Kidney glomerular epithelial cell (primary cell): ENCODE measurements around the gene AGTR1.

Experiments
- DNase-seq: peaks from one replicate; lab custom pipeline; 2025; lab: John Stamatoyannopoulos, UW

Gene AGTR1

DNA sequence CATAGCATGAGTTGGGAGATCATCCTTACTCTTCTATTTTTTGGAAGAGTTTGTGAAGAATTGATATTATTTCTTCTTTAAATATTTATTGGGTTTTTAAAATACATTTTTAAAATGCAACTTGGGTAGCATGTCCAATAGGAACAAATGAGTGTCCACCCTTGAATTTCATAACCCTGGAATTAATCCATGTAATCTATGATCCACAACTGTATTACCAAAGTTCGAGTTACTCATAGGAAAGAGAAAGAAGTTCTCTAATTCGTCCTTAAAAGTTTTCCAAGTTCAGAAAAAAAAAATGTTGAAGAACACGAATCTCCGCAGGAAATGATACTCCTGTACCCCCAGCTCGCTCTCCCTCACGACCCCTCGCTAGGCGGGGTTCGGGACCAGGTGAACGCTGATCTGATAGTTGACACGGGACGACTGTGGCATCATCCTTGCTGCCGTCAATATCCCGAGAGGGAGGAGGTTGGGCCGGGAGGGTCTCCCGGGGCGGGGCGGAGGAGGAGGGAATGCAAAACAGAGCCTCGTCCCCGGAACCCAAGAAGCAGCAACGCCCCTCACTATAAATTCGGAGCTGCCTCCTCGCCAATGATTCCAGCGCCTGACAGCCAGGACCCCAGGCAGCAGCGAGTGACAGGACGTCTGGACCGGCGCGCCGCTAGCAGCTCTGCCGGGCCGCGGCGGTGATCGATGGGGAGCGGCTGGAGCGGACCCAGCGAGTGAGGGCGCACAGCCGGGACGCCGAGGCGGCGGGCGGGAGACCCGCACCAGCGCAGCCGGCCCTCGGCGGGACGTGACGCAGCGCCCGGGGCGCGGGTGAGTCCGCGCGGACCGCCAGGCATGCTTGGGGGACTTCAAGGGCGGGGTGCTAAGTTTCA, at the start of gene AGTR1:
AGTR1 (plus strand) TSS at position 598 of the 884 bp plus-strand sequence. CDS start 43,133 bp downstream, outside the sequence.
- no peak for DNase-seq

DNA sequence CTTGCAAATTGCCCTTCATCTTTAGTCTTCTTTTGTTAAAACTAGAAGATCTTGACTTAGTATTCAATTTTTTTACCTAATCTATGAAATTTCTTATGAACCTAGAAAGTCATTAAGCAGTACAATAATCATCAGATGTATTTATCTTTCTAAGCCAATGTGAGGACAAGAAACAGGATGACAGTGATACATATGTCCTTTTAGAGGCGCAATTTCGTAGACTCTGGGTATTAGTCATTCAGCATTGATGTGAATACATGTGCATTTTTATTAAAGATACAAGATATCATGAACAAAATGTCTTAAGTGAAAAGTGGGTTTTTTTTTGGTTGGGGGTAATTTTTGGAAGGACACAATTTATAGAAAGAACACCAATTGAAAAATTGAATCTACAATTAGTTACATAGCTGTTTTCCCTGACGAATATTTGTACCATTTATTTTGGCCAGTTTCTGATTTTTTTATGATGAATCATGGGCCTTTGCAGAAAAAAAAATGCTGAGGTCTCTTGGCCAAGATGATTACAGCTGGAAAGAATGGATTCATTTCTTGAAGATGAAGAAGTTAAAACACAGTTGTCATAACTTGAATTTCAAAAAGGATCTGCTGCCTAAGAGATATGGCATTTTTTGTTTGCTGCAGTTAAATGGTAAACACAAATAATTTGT, 48.9 kb upstream of the AGTR1 start:
- peak; percentile 50 for DNase-seq

- no peak for DNase-seq
Observed at GRCh38 chr3:148651549-148651948, 46.2 kb upstream of the AGTR1 start.

- no peak for DNase-seq
Observed at GRCh38 chr3:148654433-148654832, 43.3 kb upstream of the AGTR1 start.

- DNase-seq = no peak
Observed at GRCh38 chr3:148657470-148657869, 40.2 kb upstream of the AGTR1 start.

- no peak for DNase-seq
Observed at GRCh38 chr3:148659512-148659911, 38.2 kb upstream of the AGTR1 start.

- no peak for DNase-seq
Observed at GRCh38 chr3:148680289-148680688, 17.4 kb upstream of the AGTR1 start.

DNA sequence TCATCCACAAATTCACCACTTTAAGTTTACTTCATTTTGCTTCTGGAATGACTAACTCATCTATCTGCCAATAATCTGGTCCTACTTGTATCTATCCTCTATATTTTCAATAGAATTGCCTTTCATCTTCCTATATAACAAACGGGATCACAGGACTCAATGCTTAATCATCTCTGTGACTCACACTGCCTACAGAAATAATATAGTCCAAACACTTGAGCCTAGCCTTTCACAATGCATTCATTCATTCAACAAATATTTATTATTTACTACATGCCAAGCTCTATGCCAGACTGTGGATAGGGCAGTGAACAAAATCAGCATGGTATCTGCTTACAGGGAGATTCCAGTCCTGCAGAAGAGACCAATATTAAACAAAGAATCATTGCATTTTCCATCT, 16.6 kb upstream of the AGTR1 start:
- no peak for DNase-seq

DNA sequence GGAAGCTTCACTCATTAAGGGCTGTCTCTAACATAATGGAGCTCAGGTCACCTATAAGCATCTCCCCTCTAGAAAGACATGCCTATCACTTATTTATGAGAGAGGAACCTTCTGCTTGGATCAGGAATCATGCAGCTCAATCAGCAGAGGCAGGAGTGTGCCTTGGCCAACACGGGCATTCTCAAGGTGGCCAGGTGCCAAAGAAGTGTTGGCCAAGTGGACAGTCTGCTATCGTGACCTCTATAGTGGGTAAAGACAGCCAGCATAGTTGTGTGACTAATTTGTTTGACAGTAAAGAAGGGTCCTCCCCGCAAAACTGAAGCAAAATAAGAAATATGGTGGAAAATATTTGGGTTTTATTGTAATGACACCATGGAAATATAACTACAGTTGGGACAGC, 14.7 kb upstream of the AGTR1 start:
- DNase-seq = no peak

DNA sequence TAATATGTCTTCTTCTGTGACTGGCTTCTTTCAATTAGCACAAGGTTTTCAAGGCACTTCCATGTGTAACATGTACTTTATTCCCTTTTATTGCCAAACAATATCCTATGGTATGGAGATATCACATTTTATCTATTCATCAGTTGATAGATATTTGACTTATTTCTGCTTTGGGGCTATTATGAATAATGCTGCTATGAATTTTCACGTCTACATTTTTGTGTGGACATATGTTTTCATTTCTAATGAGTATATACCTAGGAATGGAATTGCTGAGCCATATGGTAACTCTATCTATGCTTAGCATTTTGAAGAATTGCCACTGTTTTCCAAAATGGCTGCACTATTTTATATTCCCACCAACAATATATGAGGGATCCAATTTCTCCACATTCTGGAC, 3.6 kb upstream of the AGTR1 start:
- DNase-seq = no peak

- DNase-seq = no peak
Observed at GRCh38 chr3:148698190-148698810, 597 bp downstream of the AGTR1 start.

- DNase-seq = no peak
Observed at GRCh38 chr3:148705314-148705713, 7.6 kb downstream of the AGTR1 start.

DNA sequence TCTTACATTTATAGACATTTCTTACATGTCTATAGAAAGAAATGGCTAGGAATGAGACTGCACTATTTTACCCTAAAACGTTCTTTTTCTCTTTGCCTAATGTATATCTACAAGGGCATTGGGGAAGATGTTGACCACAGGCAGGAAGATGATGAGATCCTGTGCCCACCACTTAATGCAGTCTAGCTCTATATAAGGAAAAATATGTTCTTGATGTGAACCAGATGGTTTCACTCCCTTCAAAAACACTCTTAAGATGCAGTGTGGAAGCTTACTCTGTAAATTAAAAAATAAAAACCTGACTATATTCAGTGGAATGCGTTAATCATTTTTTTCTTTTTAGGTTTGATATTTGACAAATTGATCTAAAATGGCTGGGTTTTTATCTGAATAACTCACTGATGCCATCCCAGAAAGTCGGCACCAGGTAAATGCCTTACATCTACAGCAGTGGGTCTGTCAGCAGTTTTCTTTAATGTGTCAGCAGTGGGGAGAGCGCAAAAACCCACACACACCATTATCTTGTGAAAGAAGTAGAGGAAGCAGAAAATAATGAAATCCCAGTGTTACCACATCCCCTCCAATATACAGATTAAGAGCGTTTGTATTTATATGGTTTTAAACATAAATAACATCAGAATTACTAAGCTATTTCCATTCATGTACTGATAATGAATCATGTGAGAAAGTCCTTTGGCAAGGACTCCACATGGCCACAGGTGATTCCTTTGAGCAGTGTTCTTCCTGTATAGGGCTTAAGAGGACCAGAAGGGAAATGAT, 10.1 kb downstream of the AGTR1 start:
- no peak for DNase-seq

DNA sequence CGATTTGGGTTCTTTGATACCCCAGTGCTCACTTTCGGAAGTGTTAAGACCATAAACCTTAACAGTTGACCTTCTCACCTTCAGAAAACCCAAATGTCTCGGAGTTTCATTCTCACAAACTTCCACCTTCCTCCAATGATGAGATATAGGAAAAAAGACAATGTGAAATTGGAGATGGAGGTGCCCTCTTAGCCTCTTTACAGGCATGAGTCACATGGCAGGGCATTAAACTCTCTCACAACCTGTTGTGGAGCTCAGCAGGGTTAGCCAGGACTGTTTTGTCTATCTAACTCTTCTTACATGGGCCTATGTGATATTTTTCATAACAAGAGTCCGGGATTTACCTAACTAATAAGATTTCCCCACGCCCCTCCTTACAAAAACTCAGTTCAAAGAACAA, 10.7 kb downstream of the AGTR1 start:
- no peak for DNase-seq

DNA sequence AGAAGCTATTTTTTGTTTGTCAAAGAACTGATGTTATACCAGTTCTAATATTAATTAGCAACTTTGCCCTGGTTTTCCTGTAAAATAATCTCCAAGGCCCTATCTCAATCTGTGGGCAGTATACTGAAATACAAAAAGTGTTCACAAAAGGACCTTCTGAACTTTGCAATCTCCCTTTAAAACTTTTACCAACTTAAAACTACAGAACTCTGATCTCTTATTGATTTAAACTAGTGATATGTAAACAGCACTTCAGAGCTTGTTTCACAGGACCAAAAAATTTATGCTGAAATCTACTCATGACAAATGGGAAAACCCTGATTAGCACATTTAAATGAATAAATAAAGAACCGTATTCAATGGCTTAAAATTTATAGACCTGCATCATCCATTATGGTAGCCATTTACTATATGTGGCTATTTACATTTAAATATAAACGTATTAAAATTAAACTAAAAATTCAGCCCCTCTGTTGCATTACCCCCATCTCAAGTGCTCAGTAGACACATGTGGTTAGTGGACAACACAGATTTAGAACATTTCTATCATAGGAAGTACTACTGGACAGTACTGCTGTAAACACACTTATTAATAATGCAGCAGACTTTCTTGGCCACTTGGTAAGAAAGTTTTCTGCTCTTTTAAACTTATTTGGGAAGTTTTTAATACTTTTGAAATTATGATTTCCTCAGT, 12.0 kb downstream of the AGTR1 start:
- DNase-seq = no peak

DNA sequence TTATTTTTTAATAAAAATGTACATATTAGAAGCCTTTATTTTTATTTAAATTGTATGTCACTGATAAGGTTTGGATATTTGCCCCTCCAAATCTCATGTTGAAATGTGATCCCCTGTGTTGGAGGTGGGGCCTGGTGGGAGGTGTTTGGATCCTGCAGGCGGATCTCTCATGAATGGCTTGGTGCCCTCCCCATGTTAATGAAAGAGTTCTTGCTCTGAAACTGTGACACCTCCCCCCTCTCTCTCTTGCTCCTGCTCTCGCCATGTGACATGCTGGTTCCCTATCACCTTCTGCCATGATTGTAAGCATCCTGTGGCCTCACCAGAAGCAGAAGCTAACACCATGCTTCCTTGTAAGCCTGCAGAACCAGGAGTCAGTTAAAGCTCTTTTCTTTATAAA, 13.0 kb downstream of the AGTR1 start:
- DNase-seq = no peak

- no peak for DNase-seq
Observed at GRCh38 chr3:148711981-148712666, 14.4 kb downstream of the AGTR1 start.

DNA sequence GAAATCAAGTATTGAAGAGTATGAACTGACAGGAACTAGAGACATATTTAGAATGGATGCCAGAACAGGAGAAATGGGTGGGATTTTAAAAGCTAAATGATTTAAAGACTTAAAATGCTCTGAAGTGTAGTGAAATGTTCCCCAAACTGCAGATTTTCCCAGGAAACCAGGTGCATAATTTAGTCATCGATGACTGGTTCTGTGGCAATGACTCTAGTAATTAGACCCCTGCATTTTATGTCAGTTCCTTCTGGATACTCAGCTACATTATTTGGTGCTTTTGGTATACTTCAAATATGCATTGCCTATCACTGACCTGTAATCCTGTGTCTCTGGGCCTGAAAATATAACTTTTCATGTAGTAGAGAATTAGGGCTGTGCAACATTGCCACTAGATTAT, 16.8 kb downstream of the AGTR1 start:
- DNase-seq = no peak

DNA sequence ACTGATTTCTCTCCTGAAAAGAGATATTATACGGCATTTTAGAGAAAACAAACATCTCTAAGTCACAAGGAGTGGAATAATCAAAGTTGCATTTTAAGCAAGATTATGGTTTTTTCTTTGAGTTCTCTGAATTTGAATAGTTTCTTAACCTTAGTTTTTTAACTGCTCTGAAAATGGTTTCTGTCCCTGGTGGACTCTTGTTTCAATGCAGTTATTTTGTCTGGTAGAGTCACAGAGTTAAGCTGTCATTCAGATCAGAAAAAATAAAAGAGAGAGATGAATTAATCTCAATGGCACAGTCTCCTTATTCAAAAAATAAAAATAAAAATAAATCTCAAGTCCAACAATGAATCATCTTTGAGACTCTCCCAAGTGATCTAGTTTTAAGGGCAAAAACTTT, 19.0 kb downstream of the AGTR1 start:
- DNase-seq = no peak

DNA sequence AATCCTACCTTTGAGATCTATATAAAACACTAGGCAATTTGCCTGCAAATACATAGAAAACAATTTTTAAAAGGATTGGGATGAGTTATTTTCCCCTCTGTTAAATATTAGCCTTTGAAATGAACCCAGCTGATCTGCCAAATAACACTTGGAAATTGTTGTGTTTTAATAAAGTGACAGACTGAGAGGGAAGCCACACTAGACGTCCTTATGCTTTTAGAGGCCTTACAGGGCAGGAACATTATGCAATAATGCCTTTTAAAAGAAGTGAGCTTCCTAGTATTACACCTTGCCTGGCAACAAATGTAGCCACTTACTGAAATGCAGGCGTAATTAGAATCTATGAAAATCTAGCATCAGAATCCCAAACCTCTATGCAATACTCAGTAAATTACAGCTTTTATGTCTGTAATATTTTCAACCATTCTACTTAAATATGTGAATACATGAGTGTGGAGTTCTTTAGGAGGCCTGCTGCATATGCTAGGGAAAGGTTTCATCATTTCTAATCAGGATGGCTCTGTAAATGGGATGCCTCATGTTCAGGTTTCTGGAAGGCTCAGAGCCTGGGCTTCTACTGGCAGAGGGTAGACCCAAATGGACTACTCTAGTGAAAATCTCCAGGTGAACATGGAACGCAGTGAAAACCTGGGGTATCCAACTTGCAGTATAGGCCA, 20.3 kb downstream of the AGTR1 start:
- no peak for DNase-seq
